K562 (cell line): ENCODE results near the gene HFE. TPM values are rescaled to one million over a fixed set of nuclear protein-coding genes. Genes with fewer than 3 reads are reported as not detected.

ENCODE experiments used
- AFF1 ChIP-seq, 2 experiments: fragments of 450-650 bp; IDR thresholded peaks; 2 replicates each; pipeline ENCODE4 v1.6.1; 2018; ENCODE audit warnings: mild to moderate bottlenecking in 2 of 2, low read depth in 1 of 2; ENCODE audit not compliant: partially characterized antibody in 2 of 2
- ARID4B ChIP-seq: sonication (generic); formaldehyde crosslinking; IDR thresholded peaks from 2 replicates; pipeline ENCODE4 v1.8.0; 2022; ENCODE audit warnings: mild to moderate bottlenecking, missing genetic modification reagents
- EP400 ChIP-seq: fragments of 450-650 bp; IDR thresholded peaks from 2 replicates; pipeline ENCODE4 v1.6.1; 2017; ENCODE audit warnings: antibody characterized with exemption, mild to moderate bottlenecking, moderate library complexity
- FOXM1 ChIP-seq, 2 experiments: fragments of 450-650 bp in 1 of 2; sonication (generic) in 1 of 2; formaldehyde crosslinking in 1 of 2; IDR thresholded peaks; 2 replicates each; pipeline versions ENCODE4 v1.6.1 to v1.9.0; 2017 to 2022; ENCODE audit warnings: low read depth in 2 of 2, mild to moderate bottlenecking in 2 of 2, missing genetic modification reagents in 1 of 2, moderate library complexity in 1 of 2
- HMBOX1 ChIP-seq: sonication (generic); IDR thresholded peaks from 2 replicates; pipeline ENCODE4 v1.6.1; 2016
- PPARD ChIP-seq: fragments of 250-450 bp; sonication (Bioruptor Pico); IDR thresholded peaks from 2 replicates; pipeline ENCODE4 v1.8.0; 2022; ENCODE audit warnings: inconsistent platforms, mild to moderate bottlenecking, moderate library complexity
- TAL1 ChIP-seq: fragments of 450-650 bp; IDR thresholded peaks from 2 replicates; pipeline ENCODE4 v1.6.1; 2016; ENCODE audit warnings: mild to moderate bottlenecking
- ZNF449 ChIP-seq: fragments of 250-450 bp; sonication (Bioruptor Pico); IDR thresholded peaks from 2 replicates; pipeline ENCODE4 v1.8.0; 2022; ENCODE audit warnings: moderate library complexity, mild to moderate bottlenecking, inconsistent platforms
- polyA plus RNA-seq, 8 experiments: library from polyadenylated mRNA; depleted of rRNA in 4 of 8; stranded (reverse) in 5 of 8; unstranded in 3 of 8; fragments of >200 nt; fragmentation: Nextera tagmentation in 2 of 8; fragmentation: Illumina TruSeq in 1 of 8; extraction: Ambion mirVana in 2 of 8; extraction: Trizol in 1 of 8; gene quantifications; 2 replicates each; pipeline versions ENCODE4 v1.2.1 to v1.2.3, GENCODE V29; 2011 to 2014; ENCODE audit warnings: inconsistent platforms in 1 of 8, missing spikeins in 1 of 8
- total RNA-seq, 7 experiments: library from RNA; depleted of rRNA in 6 of 7; stranded (reverse); fragments of >200 nt in 6 of 7; fragmentation: Illumina TruSeq in 2 of 7; extraction: Trizol in 2 of 7; gene quantifications; 2 replicates each; pipeline versions ENCODE4 v1.2.1 to v1.2.3, GENCODE V29; 2011 to 2021; ENCODE audit warnings: low replicate concordance in 1 of 7

HFE gene
- total and polyA plus RNA-seq, 9 of the 15 experiments (the other 6 are each of a cell fraction or from before 2014, with no cell fraction given), result 0.14 to 1.2 (median 0.76) TPM

GRCh38 chr6:26121141-26122004 lies 34.1 kb downstream of the HFE start (continued):
- TF ChIP-seq ZNF449 (CRISPR knock-in tag) (no peak), PPARD (CRISPR knock-in tag) (no peak), FOXM1 (IDR thresholded peaks at IDR 0.05; ENCODE audit: low read depth) (no peak), FOXM1 (CRISPR knock-in tag; IDR thresholded peaks at IDR 0.05; ENCODE audit: low read depth) (no peak), ARID4B (no peak), HMBOX1 (peak; percentile 86), TAL1 (0 out of 2 replicates have a peak, but pooled peaks have one; percentile 12), EP400 (no peak; the same call in 1 of the 2 replicates), AFF1 (IDR thresholded peaks at IDR 0.05; ENCODE audit: low read depth in 1 of 2, partially characterized antibody in 2 of 2) (no peak)
